SU-DHL-6 (cell line): ENCODE results near the gene ZSCAN31.

Experiments used
- EZH2phosphoT487 ChIP-seq: fragments of 200-600 bp; sonication (generic), shearing (Covaris generic); conservative IDR thresholded peaks from 2 replicates; pipeline ENCODE4 v1.6.1; 2018; ENCODE audit warnings: mild to moderate bottlenecking, antibody characterized with exemption, low read length, moderate library complexity, mixed read lengths
- TF ChIP-seq, protein P1 (sequence below): fragments of 200-600 bp; sonication (generic); IDR thresholded peaks from one replicate; pipeline ENCODE4 v1.5.1; 2017; ENCODE audit warnings: antibody characterized with exemption, mild to moderate bottlenecking, low read length, moderate library complexity; ENCODE audit not compliant: insufficient read depth, poor library complexity, severe bottlenecking

- TF ChIP-seq, protein P1, sequence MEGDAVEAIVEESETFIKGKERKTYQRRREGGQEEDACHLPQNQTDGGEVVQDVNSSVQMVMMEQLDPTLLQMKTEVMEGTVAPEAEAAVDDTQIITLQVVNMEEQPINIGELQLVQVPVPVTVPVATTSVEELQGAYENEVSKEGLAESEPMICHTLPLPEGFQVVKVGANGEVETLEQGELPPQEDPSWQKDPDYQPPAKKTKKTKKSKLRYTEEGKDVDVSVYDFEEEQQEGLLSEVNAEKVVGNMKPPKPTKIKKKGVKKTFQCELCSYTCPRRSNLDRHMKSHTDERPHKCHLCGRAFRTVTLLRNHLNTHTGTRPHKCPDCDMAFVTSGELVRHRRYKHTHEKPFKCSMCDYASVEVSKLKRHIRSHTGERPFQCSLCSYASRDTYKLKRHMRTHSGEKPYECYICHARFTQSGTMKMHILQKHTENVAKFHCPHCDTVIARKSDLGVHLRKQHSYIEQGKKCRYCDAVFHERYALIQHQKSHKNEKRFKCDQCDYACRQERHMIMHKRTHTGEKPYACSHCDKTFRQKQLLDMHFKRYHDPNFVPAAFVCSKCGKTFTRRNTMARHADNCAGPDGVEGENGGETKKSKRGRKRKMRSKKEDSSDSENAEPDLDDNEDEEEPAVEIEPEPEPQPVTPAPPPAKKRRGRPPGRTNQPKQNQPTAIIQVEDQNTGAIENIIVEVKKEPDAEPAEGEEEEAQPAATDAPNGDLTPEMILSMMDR = no peak
- no peak for TF ChIP-seq EZH2phosphoT487
Observed at GRCh38 chr6:28281288-28282064, 54.5 kb downstream of the ZSCAN31 start, which contains the start of gene PGBD1.
